HEK293 (cell line): ENCODE data around the gene KRT38.

Experiments
- CTCF ChIA-PET: fragments of 350-600 bp; formaldehyde crosslinking; extraction: SDS; loops from one replicate; lab custom pipeline; 2021; ENCODE audit warnings: antibody characterized with exemption; lab: Yijun Ruan, JAX
- POLR2A ChIA-PET: fragments of 300-600 bp; formaldehyde crosslinking; extraction: SDS; loops from one replicate; lab custom pipeline; 2020; ENCODE audit warnings: antibody characterized with exemption, inconsistent platforms; lab: Yijun Ruan, JAX
- H3K27ac ChIP-seq: fragments of 200-500 bp; sonication (Bioruptor generic); 2 replicates; pipeline ENCODE4 v1.5.1; 2014; ENCODE audit warnings: low read depth, low read length, control low read depth, inconsistent platforms; ENCODE audit errors: extremely low read depth
- H3K36me3 ChIP-seq, 2 experiments: fragments of 200-500 bp in 1 of 2; sonication (Bioruptor generic) in 1 of 2; 1 replicate in 1 of 2; 2 replicates in 1 of 2; pipeline ENCODE4 v1.5.1; 2014 to 2017; ENCODE audit warnings: inconsistent platforms in 2 of 2, low read length in 2 of 2; ENCODE audit not compliant: control insufficient read depth in 2 of 2, insufficient read depth in 1 of 2
- H3K4me1 ChIP-seq: fragments of 200-500 bp; sonication (Bioruptor generic); 2 replicates; pipeline ENCODE4 v1.5.1; 2014; ENCODE audit warnings: mild to moderate bottlenecking, low read length, inconsistent platforms; ENCODE audit not compliant: control insufficient read depth, insufficient read depth
- H3K4me3 ChIP-seq: 2 replicates; pipeline ENCODE4 v1.5.1; 2011; ENCODE audit warnings: low read depth, mild to moderate bottlenecking, control low read depth, low read length, moderate library complexity
- H3K9me3 ChIP-seq: fragments of 200-500 bp; sonication (Bioruptor generic); 2 replicates; pipeline ENCODE4 v1.5.1; 2014; ENCODE audit warnings: low read depth, low read length, inconsistent platforms; ENCODE audit not compliant: control insufficient read depth, insufficient read depth
- GFI1B ChIP-seq: fragments of 450-650 bp; formaldehyde crosslinking; IDR thresholded peaks from 2 replicates; pipeline ENCODE4 v1.5.1; 2016; ENCODE audit warnings: missing biosample characterization, missing genetic modification characterization
- IKZF3 ChIP-seq: fragments of 450-650 bp; IDR thresholded peaks from 2 replicates; pipeline ENCODE4 v1.5.0; 2018; ENCODE audit warnings: missing biosample characterization, mild to moderate bottlenecking, missing genetic modification characterization, moderate library complexity
- KLF1 ChIP-seq: fragments of 450-650 bp; formaldehyde crosslinking; IDR thresholded peaks from 2 replicates; pipeline ENCODE4 v1.5.1; 2016; ENCODE audit warnings: missing biosample characterization, missing genetic modification characterization
- MEIS1 ChIP-seq: sonication (generic); formaldehyde crosslinking; IDR thresholded peaks from 2 replicates; pipeline ENCODE4 v1.8.1; 2022; ENCODE audit warnings: missing genetic modification reagents, mild to moderate bottlenecking, borderline replicate concordance
- PBX3 ChIP-seq: sonication (generic); formaldehyde crosslinking; IDR thresholded peaks from 2 replicates; pipeline ENCODE4 v1.8.1; 2022; ENCODE audit warnings: mild to moderate bottlenecking, moderate library complexity, missing genetic modification reagents
- RBAK ChIP-seq: fragments of 450-650 bp; formaldehyde crosslinking; IDR thresholded peaks from 2 replicates; pipeline ENCODE4 v1.5.1; 2016; ENCODE audit warnings: missing biosample characterization, missing genetic modification characterization
- TSHZ1 ChIP-seq: fragments of 450-650 bp; formaldehyde crosslinking; IDR thresholded peaks from 2 replicates; pipeline ENCODE4 v1.5.1; 2016; ENCODE audit warnings: missing biosample characterization, missing genetic modification characterization, borderline replicate concordance
- ZBTB20 ChIP-seq: fragments of 450-650 bp; formaldehyde crosslinking; IDR thresholded peaks from 2 replicates; pipeline ENCODE4 v1.5.1; 2016; ENCODE audit warnings: missing biosample characterization, missing genetic modification characterization
- ZNF121 ChIP-seq: fragments of 450-650 bp; formaldehyde crosslinking; IDR thresholded peaks from 2 replicates; pipeline ENCODE4 v1.5.1; 2016; ENCODE audit warnings: missing biosample characterization, missing genetic modification characterization
- ZNF133 ChIP-seq: fragments of 450-650 bp; formaldehyde crosslinking; IDR thresholded peaks from 2 replicates; pipeline ENCODE4 v1.5.1; 2016; ENCODE audit warnings: missing biosample characterization, missing genetic modification characterization
- ZNF211 ChIP-seq: fragments of 450-650 bp; formaldehyde crosslinking; IDR thresholded peaks from 2 replicates; pipeline ENCODE4 v1.5.1; 2016; ENCODE audit warnings: low read depth, missing biosample characterization, missing genetic modification characterization
- ZNF324 ChIP-seq: fragments of 450-650 bp; formaldehyde crosslinking; IDR thresholded peaks from 2 replicates; pipeline ENCODE4 v1.5.1; 2016; ENCODE audit warnings: missing biosample characterization, missing genetic modification characterization
- ZNF350 ChIP-seq: fragments of 450-650 bp; formaldehyde crosslinking; IDR thresholded peaks from 2 replicates; pipeline ENCODE4 v1.5.0; 2017; ENCODE audit warnings: missing biosample characterization, mild to moderate bottlenecking, missing genetic modification characterization
- ZNF416 ChIP-seq: fragments of 450-650 bp; formaldehyde crosslinking; IDR thresholded peaks from 2 replicates; pipeline ENCODE4 v1.5.1; 2016; ENCODE audit warnings: missing biosample characterization, missing genetic modification characterization
- ZNF426 ChIP-seq: fragments of 450-650 bp; formaldehyde crosslinking; IDR thresholded peaks from 2 replicates; pipeline ENCODE4 v1.5.1; 2017; ENCODE audit warnings: missing biosample characterization, missing genetic modification characterization, mild to moderate bottlenecking, inconsistent platforms, moderate library complexity
- ZNF510 ChIP-seq: fragments of 450-650 bp; formaldehyde crosslinking; IDR thresholded peaks from 2 replicates; pipeline ENCODE4 v1.5.1; 2018; ENCODE audit warnings: mild to moderate bottlenecking, missing genetic modification characterization, missing biosample characterization; ENCODE audit not compliant: insufficient replicate concordance
- ZNF660 ChIP-seq: fragments of 450-650 bp; IDR thresholded peaks from 2 replicates; pipeline ENCODE4 v1.5.1; 2018; ENCODE audit warnings: missing biosample characterization, mild to moderate bottlenecking, missing genetic modification characterization
- ZNF701 ChIP-seq: fragments of 450-650 bp; formaldehyde crosslinking; IDR thresholded peaks from 2 replicates; pipeline ENCODE4 v1.5.1; 2016; ENCODE audit warnings: missing biosample characterization, missing genetic modification characterization
- ZNF830 ChIP-seq: fragments of 450-650 bp; IDR thresholded peaks from 2 replicates; pipeline ENCODE4 v1.5.0; 2018; ENCODE audit warnings: missing biosample characterization, missing genetic modification characterization, low read depth, mild to moderate bottlenecking, moderate library complexity

Gene KRT38

DNA sequence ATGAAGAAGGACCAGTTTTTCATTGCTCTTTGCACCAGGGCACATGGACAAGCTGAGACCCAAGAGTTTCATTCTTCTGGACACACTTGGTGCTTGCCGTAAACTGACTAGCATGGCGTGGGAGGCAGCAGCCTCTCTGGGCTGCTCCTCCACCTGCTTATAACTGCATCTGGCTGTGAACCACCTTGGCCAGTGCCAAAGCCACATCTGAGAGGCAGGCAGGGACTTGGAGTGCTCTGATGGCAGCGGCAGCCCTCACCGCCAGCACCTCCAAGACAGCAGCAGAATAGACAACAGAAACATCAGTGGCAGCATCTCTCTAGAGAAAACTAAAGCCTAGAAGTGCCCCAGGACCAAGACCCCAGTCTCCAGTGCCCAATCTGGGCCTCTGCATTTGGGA, 21.1 kb downstream of the KRT38 start:
- CTCF ChIA-PET = interaction anchor here (0.8 kb wide), 1 partner anchor 129 kb away, joined by 4 read pairs; no protein-coding TSS in a partner anchor
- POLR2A ChIA-PET = no interaction called here
- no peak for TF ChIP-seq ZNF660 (tag by site-specific recombination)

DNA sequence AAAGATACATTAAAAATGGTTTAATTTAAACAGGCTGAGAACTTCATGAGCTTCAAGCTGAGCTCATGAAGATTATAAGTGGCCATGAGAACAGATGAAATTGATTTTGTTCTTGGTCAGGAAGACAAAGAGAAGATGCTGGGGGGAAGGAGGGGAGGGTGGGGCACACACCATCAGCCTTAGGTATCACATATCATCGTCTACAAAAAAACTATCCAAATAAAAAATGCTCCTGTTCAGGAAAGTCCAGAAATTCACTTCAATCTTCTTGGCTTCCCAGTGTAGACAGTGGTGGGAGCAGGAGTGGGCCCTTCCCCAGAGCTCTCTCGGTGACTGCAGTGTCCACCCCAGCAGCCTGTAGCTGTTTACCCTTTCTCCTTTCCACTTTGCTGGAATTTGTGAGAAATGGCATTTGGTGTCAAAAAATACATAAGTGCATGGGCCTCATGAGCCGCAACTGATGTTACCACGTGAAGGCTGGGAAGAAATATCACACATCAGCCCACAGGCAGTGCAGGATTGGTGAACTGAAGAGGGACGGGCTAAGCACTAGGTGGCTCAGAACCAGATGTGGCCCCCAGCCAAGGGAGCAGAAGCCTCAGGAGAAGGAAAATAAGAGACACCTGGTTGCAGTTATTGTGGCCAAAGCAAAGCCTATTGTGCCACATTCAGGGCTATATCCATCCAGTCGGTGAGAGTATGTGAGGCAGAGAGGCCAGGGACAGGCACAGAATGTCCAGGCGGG, 22.5 kb downstream of the KRT38 start:
- Histone ChIP-seq H3K27ac (no peak overlapping the region), H3K9me3 (no peaks in the 10 kb centered on the region), H3K4me3 (no peak overlapping the region), H3K4me1 (no peaks in the 10 kb centered on the region), H3K36me3 (no peaks in the 10 kb centered on the region)
- TF ChIP-seq ZNF133 (tag by site-specific recombination) (no peak), ZNF510 (no peak), TSHZ1 (tag by site-specific recombination) (no peak), ZNF830 (tag by site-specific recombination) (no peak), RBAK (tag by site-specific recombination) (no peak), ZBTB20 (no peak), ZNF416 (tag by site-specific recombination) (no peak), ZNF211 (tag by site-specific recombination) (no peak)
- ChIA-PET CTCF (interaction anchor here (0.5 to 2.5 kb wide), 24 partner anchors 8 to 502 kb away, joined by 3 to 10 read pairs (median 4); no protein-coding TSS in a partner anchor), POLR2A (no interaction called here)

More for the DNA sequence above, 21.1 kb downstream of the KRT38 start:
- Histone ChIP-seq H3K36me3 (no peaks in the 10 kb centered on the region), H3K4me1 (no peaks in the 10 kb centered on the region), H3K9me3 (no peaks in the 10 kb centered on the region), H3K27ac (no peak overlapping the region), H3K4me3 (no peak overlapping the region)

DNA sequence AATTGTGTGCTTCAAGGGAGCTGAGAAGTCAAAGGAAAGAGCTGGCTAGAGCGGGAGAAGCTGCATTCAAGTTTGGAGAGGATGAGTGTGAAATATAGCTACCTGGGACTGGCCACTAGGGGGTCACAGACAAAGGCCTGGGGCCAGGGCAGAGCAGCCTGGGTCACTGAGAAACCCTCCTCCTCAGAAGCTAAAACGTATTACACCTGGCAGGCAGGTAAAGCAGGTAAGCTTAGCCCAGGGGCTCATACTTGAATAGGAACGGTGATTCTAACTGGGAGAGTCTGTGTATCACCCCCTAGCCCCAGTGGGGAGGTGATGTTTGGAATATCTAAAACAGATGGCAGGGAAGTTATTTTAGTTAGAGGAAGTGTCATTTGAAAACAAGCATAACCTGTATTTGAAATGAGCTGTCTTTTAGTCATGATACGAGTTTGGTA, 23.2 kb downstream of the KRT38 start:
- ChIA-PET POLR2A (no interaction called here), CTCF (interaction anchor here (0.5 to 2.5 kb wide), 27 partner anchors 9 to 502 kb away, joined by 3 to 10 read pairs (median 4); no protein-coding TSS in a partner anchor)
- Histone ChIP-seq H3K4me3 (no peak overlapping the region), H3K9me3 (no peaks in the 10 kb centered on the region), H3K36me3 (no peaks in the 10 kb centered on the region), H3K4me1 (no peaks in the 10 kb centered on the region), H3K27ac (no peak overlapping the region)
- no peak for TF ChIP-seq ZNF701
- TF ChIP-seq ZNF121 (tag by site-specific recombination) = no peak
- TF ChIP-seq KLF1 (tag by site-specific recombination) = no peak
- no peak for TF ChIP-seq ZNF324
- no peak for TF ChIP-seq ZNF426
- no peak for TF ChIP-seq PBX3 (CRISPR knock-in tag)
- no peak for TF ChIP-seq MEIS1 (CRISPR knock-in tag)
- TF ChIP-seq IKZF3 (tag by site-specific recombination) = no peak
- TF ChIP-seq GFI1B (tag by site-specific recombination) = no peak
- no peak for TF ChIP-seq ZNF350 (tag by site-specific recombination)
